Liver (tissue), 9 donors: ENCODE measurements around the gene IDI2. TPM values are rescaled to one million over a fixed set of nuclear protein-coding genes. Genes with fewer than 3 reads are reported as not detected.

Experiments used
- DNase-seq: peaks from one replicate; pipeline ENCODE4 v3.0.0-alpha.2; 2017; ENCODE audit warnings: low spot score
- H3K27ac ChIP-seq, 2 donors: one replicate each; pipeline ENCODE4 v1.7.0; 2013; ENCODE audit warnings: inconsistent platforms in 2 of 2, low read length in 2 of 2, control low read depth in 1 of 2, low read depth in 1 of 2, mild to moderate bottlenecking in 1 of 2
- H3K27me3 ChIP-seq, 4 donors: one replicate each; pipeline versions ENCODE4 v1.6.1 to v1.7.0; 2013; ENCODE audit warnings: low read length in 3 of 4, inconsistent platforms in 1 of 4, mild to moderate bottlenecking in 1 of 4, moderate library complexity in 1 of 4; ENCODE audit not compliant: control insufficient read depth in 4 of 4, insufficient read depth in 4 of 4
- H3K36me3 ChIP-seq, 4 donors: one replicate each; pipeline versions ENCODE4 v1.6.1 to v1.7.0; 2013; ENCODE audit warnings: low read length in 3 of 4, mild to moderate bottlenecking in 3 of 4, low read depth in 1 of 4, moderate library complexity in 1 of 4; ENCODE audit not compliant: control insufficient read depth in 4 of 4, insufficient read depth in 3 of 4
- H3K4me1 ChIP-seq, 4 donors: one replicate each; pipeline versions ENCODE4 v1.6.1 to v1.7.0; 2013; ENCODE audit warnings: low read length in 3 of 4, mild to moderate bottlenecking in 3 of 4, moderate library complexity in 1 of 4; ENCODE audit not compliant: control insufficient read depth in 4 of 4, insufficient read depth in 4 of 4
- H3K4me3 ChIP-seq, 3 donors: one replicate each; pipeline versions ENCODE4 v1.6.1 to v1.7.0; 2013; ENCODE audit warnings: low read length in 3 of 3, control low read depth in 1 of 3, low read depth in 1 of 3, mild to moderate bottlenecking in 1 of 3
- H3K9ac ChIP-seq, 2 donors: one replicate each; pipeline ENCODE4 v1.7.0; 2013; ENCODE audit warnings: low read length in 2 of 2, mild to moderate bottlenecking in 2 of 2, moderate library complexity in 2 of 2, control low read depth in 1 of 2, low read depth in 1 of 2
- H3K9me3 ChIP-seq, 4 donors: one replicate each; pipeline versions ENCODE4 v1.6.1 to v1.7.0; 2013; ENCODE audit warnings: low read length in 3 of 4; ENCODE audit not compliant: control insufficient read depth in 4 of 4
- CTCF ChIP-seq: fragments of 150-350 bp; IDR thresholded peaks from 2 replicates; pipeline ENCODE4 v1.5.1; 2017; ENCODE audit warnings: improper control_type of control experiment, low read depth, low read length; ENCODE audit not compliant: missing input control
- FOXA1 ChIP-seq: IDR thresholded peaks from 2 replicates; pipeline ENCODE4 v1.6.1; 2016; ENCODE audit warnings: antibody characterized with exemption
- FOXA2 ChIP-seq: IDR thresholded peaks from 2 replicates; pipeline ENCODE4 v1.6.1; 2016; ENCODE audit warnings: antibody characterized with exemption
- GABPA ChIP-seq, 2 donors: IDR thresholded peaks in 1 of 2; conservative IDR thresholded peaks in 1 of 2; 2 replicates each; pipeline ENCODE4 v1.6.1; 2016; ENCODE audit warnings: antibody characterized with exemption in 2 of 2, mild to moderate bottlenecking in 1 of 2, moderate library complexity in 1 of 2
- HNF4A ChIP-seq, 2 donors: conservative IDR thresholded peaks; 2 replicates each; pipeline ENCODE4 v1.6.1; 2016; ENCODE audit warnings: antibody characterized with exemption in 2 of 2, mild to moderate bottlenecking in 2 of 2
- HNF4G ChIP-seq: IDR thresholded peaks from 2 replicates; pipeline ENCODE4 v1.6.1; 2016; ENCODE audit warnings: antibody characterized with exemption
- JUND ChIP-seq, 2 donors: IDR thresholded peaks; 2 replicates each; pipeline ENCODE4 v1.6.1; 2016; ENCODE audit warnings: antibody characterized with exemption in 2 of 2
- MAX ChIP-seq: IDR thresholded peaks from 2 replicates; pipeline ENCODE4 v1.6.1; 2016; ENCODE audit warnings: antibody characterized with exemption
- RAD21 ChIP-seq, 2 donors: IDR thresholded peaks; 2 replicates each; pipeline ENCODE4 v1.6.1; 2016; ENCODE audit warnings: antibody characterized with exemption in 2 of 2, mild to moderate bottlenecking in 2 of 2
- REST ChIP-seq: IDR thresholded peaks from 2 replicates; pipeline ENCODE4 v1.6.1; 2016; ENCODE audit warnings: antibody characterized with exemption, mild to moderate bottlenecking
- RXRA ChIP-seq, 2 donors: IDR thresholded peaks; 2 replicates each; pipeline ENCODE4 v1.6.1; 2017 to 2018; ENCODE audit warnings: antibody characterized with exemption in 2 of 2, mild to moderate bottlenecking in 1 of 2
- SP1 ChIP-seq: IDR thresholded peaks from 2 replicates; pipeline ENCODE4 v1.6.1; 2018; ENCODE audit warnings: antibody characterized with exemption, mild to moderate bottlenecking
- TAF1 ChIP-seq: conservative IDR thresholded peaks from 2 replicates; pipeline ENCODE4 v1.6.1; 2016; ENCODE audit warnings: antibody characterized with exemption, mild to moderate bottlenecking
- WGBS: extraction: QIAGEN DNeasy Blood & Tissue Kit; methylation state at CpG from one replicate; pipeline ENCODE4 v1.1.7; 2013; 5-methylcytosine and 5-hydroxymethylcytosine counted together
- polyA plus RNA-seq, 2 donors: library from polyadenylated mRNA; stranded (reverse) in 1 of 2; unstranded in 1 of 2; fragments of 200-250 nt in 1 of 2; fragments of >200 nt in 1 of 2; fragmentation: Nextera tagmentation in 1 of 2; extraction: Ambion mirVana in 1 of 2; gene quantifications; one replicate each; pipeline versions ENCODE4 v1.2.1 to v1.2.3, GENCODE V29; 2013 to 2015
- total RNA-seq, 2 donors: library from RNA; depleted of rRNA; stranded (reverse); fragments of >200 nt; gene quantifications; one replicate each; pipeline ENCODE4 v1.2.3, GENCODE V29; 2014
- donor health status: healthy.
- donor health status: healthy.
- donor health status: healthy.
- donor health status: healthy.
- donor health status: healthy.

Gene IDI2
- total and polyA plus RNA-seq, 4 donors: not detected

GRCh38 chr10:978826-979421 lies 46.7 kb downstream of the IDI2 start:
- 88% methylated on average over 2 of the region's 2 CpGs for WGBS
- no peak overlapping the region for H3K27ac ChIP-seq
- H3K9me3 ChIP-seq: peaks cover 4 to 8% (median 6%) of the 10 kb centered on the region in 4 donors
- DNase-seq: no peak
- H3K36me3 ChIP-seq: no peaks in the 10 kb centered on the region
- TF ChIP-seq RXRA (IDR thresholded peaks at IDR 0.05) (no peak), RAD21 (IDR thresholded peaks at IDR 0.05) (no peak), TAF1 (no peak), FOXA1 (no peak), MAX (no peak), JUND (IDR thresholded peaks at IDR 0.05) (no peak), GABPA (IDR thresholded peaks at IDR 0.05 in 1 of 2, conservative IDR thresholded peaks at IDR 0.05 in 1 of 2) (no peak), FOXA2 (no peak), REST (no peak)
- no peaks in the 10 kb centered on the region for H3K27me3 ChIP-seq
- H3K9ac ChIP-seq: no peak overlapping the region
- no peaks in the 10 kb centered on the region for H3K4me1 ChIP-seq
- H3K4me3 ChIP-seq: no peak overlapping the region

- DNase-seq: no peak
- TF ChIP-seq SP1 (no peak), GABPA (IDR thresholded peaks at IDR 0.05 in 1 of 2, conservative IDR thresholded peaks at IDR 0.05 in 1 of 2) (no peak), TAF1 (no peak), HNF4A (conservative IDR thresholded peaks at IDR 0.05) (no peak), CTCF (no peak), HNF4G (no peak), MAX (no peak), RXRA (IDR thresholded peaks at IDR 0.05) (no peak), REST (no peak)
- Histone ChIP-seq H3K9ac (no peak overlapping the region), H3K4me1 (peaks cover 0 to 7% (median 5%) of the 10 kb centered on the region in 4 donors), H3K36me3 (no peaks in the 10 kb centered on the region), H3K27me3 (no peaks in the 10 kb centered on the region), H3K9me3 (peaks cover 4 to 8% (median 6%) of the 10 kb centered on the region in 4 donors), H3K27ac (no peak overlapping the region), H3K4me3 (no peak overlapping the region)
- 97% methylated on average over 22 of the region's 22 CpGs for WGBS
Observed at GRCh38 chr10:976316-976715, 49.3 kb downstream of the IDI2 start.
